GM12873 (cell line): ENCODE data around the gene CFI.

Experiments
- TF ChIP-seq, protein P1 (sequence below): IDR thresholded peaks from 2 replicates; pipeline ENCODE4 v1.5.1; 2012; ENCODE audit warnings: low read depth, mild to moderate bottlenecking, moderate library complexity, low read length, control low read depth; ENCODE audit not compliant: insufficient read depth; ENCODE audit errors: missing control alignments

CFI gene

DNA sequence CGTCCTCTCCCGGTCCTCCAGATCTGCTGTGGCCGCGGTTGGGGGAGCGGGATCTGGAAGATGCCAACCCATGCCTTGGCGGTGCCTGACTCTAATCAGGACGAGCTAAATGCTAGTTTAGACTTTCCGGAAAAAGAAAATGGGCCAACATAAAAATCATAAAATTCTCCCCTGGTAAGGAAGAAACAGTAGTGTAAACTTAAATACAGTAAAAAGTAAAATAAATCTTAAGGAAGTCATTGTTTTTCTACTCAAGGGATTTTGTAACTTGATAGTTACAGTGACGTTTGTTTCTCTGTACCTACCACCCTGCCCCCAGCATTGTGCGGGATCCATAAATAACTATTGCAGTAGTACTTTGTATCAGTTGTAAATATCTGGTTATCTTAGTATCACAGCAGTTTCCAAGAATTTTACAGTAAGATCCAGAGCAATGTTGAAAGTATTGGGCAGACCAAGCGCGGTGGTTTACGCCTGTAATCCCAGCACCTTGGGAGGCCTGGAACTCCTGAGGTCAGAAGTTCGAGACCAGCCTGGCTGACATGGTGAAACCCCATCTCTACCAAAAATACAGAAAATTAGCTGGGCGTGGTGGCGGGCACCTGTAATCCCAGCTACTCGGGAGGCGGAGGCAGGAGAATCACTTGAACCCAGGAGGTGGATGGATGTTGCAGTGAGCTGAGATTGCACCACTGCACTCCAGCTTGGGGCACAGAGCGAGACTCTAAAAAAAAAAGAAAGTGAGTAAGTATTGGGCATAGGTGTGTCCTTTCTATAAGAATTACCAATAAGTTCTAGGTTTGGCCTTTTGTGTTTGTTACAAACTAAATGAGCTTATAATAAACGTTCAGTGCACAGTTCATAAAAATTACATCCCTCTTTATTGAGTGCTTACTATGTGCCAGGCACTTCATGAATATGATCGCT is 70.9 kb downstream of the CFI start:
- TF ChIP-seq, protein P1, sequence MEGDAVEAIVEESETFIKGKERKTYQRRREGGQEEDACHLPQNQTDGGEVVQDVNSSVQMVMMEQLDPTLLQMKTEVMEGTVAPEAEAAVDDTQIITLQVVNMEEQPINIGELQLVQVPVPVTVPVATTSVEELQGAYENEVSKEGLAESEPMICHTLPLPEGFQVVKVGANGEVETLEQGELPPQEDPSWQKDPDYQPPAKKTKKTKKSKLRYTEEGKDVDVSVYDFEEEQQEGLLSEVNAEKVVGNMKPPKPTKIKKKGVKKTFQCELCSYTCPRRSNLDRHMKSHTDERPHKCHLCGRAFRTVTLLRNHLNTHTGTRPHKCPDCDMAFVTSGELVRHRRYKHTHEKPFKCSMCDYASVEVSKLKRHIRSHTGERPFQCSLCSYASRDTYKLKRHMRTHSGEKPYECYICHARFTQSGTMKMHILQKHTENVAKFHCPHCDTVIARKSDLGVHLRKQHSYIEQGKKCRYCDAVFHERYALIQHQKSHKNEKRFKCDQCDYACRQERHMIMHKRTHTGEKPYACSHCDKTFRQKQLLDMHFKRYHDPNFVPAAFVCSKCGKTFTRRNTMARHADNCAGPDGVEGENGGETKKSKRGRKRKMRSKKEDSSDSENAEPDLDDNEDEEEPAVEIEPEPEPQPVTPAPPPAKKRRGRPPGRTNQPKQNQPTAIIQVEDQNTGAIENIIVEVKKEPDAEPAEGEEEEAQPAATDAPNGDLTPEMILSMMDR: no peak

DNA sequence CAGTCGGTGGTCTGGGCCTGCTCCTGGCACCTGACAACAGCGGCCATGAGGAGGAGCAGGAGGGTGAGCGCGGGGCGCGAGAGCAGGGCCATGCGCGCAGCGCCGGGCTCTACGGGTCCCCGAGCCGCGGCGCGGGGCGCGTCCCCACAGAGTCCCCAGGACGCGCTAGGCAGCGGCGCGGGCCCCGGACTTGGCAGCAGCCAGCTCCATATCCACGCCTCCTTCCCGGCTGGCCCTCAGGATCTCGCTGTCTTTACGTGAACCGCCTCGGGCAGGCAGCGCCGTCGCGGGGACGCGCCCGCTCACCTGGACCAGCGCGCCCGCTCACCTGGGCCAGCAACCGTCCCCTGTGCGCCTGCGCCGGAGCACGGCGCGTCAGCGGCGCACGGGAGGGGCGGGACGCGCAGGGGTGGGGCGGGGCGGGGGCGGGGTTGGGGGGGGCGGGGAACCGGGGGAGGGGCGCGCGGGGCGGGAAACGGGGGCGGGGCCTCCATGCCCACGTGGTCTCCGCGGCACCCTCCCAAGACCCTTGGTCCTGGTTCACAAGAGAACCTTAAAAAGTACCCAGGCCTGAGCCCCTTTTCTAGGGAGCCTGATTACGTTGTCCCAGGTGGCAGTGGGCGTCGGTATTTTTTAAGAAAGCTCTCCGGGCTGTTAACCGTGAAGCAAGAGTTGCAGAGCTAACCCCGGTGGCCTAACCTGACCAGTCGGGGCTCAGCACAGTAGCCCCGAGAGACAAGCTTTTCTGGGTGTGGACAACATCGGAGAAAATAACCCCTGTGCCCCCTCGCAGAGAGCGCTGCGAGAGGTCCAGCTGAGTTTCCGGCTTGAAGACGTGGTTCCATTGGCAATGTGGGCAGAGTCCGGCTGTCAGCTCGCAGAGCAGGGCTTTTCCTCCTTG is 71.8 kb downstream of the CFI start, which contains the start of gene PLA2G12A:
TSS of gene PLA2G12A (minus strand) at position 353 of the 901 bp plus-strand sequence. CDS start at position 92, 261 bp downstream.
- TF ChIP-seq, protein P1: no peak

DNA sequence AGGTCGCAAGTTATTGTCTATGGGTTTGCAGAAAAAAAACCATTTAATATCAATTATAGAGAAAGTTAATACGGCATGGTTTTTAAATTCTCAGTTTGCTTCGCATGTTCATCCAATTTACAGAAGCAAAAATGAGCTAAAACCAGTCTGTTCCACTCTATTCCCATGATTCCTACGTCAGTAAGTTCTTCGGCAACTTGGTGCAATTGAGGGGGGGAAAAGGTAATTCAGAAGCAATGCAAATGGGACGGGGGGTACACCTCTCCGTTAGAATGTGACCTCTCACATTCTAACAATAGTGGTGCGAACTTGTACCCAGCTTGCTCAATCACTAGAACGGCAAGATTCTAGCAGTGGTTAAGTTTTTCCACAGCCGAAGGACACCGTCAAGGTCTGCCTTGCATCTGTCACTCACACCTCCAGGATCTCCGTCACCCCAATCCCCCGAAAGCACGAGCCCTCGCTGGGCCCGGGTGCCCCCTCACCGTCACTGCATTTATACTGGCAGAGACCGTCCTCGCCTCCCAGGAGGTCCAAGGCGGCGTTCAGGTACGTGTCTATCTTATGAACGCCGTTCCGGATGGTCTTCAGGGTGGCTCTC is 72.6 kb downstream of the CFI start:
- TF ChIP-seq, protein P1: no peak

DNA sequence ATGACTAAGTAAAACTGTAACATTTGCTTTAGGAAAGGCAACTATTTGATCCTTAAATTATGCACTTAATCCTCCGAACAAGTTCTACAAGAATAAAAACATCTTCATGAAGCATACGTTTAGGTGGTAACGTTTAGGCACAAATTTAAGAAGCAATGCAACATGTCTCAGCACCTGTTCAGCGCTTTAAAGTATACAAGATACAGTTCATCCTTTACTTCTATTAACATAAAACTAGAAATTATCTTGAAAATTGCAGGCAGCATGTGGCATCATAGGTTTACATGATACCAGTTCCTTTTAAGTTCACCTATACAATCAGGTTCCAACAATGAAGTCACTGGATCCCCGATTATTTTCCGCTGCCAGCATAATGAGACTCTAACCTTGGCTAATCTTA is 73.4 kb downstream of the CFI start:
- TF ChIP-seq, protein P1: no peak

DNA sequence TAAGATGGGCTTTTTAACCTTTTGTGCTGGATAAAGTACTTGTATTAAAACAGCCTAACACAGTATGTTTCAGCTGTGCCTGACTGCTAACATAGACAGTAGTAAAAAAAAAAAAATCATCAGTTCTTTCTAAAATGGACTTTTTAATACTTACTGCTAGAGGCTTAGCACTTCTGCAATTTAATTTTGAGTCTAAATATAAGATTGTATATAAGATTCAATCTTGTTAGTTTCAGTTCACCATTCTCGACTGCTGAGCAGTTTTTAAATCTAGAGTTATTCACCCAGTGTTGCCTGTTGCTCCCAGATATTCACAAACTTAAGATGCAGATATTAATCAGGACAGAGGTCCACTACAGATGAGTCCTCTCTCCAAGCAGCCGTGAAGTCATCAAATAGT is 78.7 kb downstream of the CFI start:
- TF ChIP-seq, protein P1: no peak

DNA sequence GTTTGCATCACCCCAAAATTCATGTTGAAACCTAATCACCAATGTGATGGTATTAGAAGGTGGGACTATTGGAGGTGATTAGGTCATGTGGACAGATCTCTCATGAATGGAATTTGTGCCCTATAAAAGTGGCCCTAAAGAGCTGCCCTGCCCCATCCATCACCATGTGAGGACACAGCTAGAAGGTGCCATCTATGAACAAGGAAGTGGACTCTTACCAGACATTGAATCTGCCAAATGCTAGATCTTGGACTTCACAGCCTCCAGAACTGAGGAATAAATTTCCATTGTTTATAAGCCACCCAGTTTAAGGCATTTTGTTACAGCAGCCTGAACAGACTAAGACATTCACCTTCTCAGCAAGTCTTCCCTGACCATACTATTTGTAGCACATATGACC is 79.4 kb downstream of the CFI start:
- TF ChIP-seq, protein P1: no peak
